GM08714 (cell line): ENCODE measurements around the gene GRAP2.

Experiments used
- H3K4me3 ChIP-seq: fragments of 200-500 bp; sonication (Bioruptor generic); 2 replicates; pipeline ENCODE4 v1.5.1; 2014; ENCODE audit warnings: mild to moderate bottlenecking, low read length, inconsistent platforms
- ZNF274 ChIP-seq: IDR thresholded peaks from 2 replicates; pipeline ENCODE4 v1.6.1; 2012; ENCODE audit warnings: mild to moderate bottlenecking, low read depth, low read length

The GRAP2 gene

DNA sequence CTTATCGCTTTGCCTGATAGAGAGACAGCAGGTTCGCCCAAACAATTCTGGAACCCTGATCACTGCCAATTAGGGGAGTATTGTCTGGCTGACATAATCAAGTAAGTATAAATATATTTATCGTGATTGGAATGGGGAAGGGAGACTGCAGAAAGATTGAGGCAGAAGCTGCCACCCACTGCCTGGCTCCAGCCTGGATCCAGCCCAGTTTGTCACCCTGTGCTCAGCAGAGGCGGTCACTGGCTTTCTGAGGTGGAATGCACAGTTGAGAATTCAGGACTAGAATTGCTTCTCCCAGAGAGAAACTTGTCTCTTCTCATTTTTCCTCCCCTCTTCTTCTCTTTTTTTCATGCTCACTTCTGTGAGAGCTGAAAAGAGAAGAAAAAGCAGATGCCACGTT, 25.9 kb downstream of the GRAP2 start:
- TF ChIP-seq ZNF274, result no peak
- H3K4me3 ChIP-seq, result no peak overlapping the region

DNA sequence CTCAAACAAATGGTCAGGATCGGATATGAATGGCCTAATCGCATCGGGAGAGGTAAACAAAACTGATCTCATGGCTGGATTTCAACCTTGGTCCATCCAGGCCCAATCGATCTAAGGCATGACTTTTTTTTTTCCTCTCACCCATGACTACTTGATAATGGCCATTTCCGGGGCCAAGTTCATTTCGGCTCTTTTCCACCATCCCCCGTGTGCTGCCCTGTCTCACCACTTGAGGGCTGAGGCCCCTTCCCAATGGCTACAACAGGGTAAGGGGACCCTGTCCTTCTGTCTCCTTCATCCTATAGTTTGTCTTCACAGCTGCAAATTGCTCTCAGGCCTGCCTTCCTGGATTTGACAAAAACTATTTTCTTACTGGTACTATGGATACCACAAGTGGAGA, 26.7 kb downstream of the GRAP2 start:
- no peak overlapping the region for H3K4me3 ChIP-seq
- TF ChIP-seq ZNF274, result no peak

DNA sequence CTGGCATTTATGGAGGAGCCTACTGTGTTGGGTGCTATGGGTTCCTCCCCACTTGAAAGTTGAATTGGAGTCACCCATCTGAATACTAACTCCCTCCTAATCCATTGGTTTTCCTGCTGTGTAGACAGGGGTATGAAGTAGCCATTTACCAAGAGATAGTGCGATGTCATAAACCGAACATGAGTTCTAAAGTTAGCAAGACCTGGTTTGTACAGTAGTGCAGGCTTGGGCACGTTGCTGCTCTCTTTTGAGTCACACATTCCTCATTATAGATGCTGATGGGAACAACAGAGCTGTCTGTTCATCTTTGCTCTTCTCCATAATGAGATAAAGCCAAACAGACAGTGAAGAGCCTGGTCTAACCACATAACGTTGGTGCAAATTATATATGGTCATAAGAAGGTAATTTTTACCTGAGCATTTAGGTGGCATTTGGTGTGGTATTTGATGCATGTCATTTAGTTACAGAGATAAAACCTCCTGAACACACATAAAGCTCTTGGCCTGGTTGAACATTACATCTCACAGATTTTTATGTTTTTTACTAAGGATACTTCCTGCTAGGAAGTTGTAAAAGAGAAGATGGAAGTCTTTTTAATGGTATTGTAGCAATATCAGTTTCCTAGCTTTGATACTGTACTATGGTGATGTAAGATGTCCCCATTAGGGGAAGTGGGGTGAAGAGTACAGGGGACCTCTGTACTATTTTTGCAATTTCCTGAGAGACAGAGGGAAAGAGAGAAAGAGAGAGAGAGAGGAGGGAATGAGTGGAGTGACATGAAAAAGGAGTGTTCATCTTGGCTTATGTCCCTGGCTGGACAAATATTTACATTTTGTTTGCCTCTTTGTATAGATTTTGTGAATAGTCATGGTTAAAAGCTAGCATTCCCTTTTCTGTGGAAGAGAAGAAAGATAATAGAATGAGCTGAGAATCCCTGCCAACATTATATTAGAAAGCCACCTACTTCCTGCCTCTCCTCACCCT, 27.9 kb downstream of the GRAP2 start:
- no peak overlapping the region for H3K4me3 ChIP-seq
- TF ChIP-seq ZNF274, result no peak

DNA sequence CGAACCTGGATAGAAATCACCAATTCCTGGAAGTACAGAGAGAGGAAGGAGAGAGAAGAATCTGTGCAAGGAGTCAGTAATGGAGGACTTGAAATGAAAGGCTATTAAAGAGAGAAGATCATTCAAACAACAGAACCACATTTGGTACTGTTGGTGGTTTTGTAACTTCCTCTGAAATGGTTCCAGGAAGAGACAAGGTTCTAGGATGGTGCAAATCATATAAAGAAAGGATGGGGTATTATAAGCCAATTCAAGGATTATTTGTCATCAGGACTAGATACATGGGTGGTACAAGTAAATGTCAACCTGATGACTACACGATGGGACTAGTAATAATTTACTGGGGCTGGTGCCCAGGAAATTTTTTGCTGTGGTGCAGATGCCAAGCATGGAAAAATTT, 30.4 kb downstream of the GRAP2 start:
- TF ChIP-seq ZNF274, result no peak
- no peak overlapping the region for H3K4me3 ChIP-seq

DNA sequence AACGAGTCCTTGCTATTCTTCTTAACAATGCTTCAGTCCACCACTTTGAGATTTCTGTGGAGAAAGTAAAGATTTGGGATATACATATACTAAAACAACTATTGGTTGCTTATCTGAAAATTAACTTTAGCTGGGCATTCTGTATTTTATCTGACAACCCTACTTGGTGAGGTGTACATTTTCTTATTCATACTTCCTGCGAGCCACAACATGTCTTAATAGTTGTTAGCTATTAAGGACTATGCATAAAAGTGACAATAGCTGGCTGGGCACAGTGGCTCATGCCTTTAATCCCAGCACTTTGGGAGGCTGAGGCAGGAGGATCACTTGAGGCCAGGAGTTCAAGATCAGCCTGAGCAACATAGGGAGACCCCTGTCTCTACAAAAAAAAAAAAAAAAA, 31.3 kb downstream of the GRAP2 start:
- no peak overlapping the region for H3K4me3 ChIP-seq
- TF ChIP-seq ZNF274, result no peak

DNA sequence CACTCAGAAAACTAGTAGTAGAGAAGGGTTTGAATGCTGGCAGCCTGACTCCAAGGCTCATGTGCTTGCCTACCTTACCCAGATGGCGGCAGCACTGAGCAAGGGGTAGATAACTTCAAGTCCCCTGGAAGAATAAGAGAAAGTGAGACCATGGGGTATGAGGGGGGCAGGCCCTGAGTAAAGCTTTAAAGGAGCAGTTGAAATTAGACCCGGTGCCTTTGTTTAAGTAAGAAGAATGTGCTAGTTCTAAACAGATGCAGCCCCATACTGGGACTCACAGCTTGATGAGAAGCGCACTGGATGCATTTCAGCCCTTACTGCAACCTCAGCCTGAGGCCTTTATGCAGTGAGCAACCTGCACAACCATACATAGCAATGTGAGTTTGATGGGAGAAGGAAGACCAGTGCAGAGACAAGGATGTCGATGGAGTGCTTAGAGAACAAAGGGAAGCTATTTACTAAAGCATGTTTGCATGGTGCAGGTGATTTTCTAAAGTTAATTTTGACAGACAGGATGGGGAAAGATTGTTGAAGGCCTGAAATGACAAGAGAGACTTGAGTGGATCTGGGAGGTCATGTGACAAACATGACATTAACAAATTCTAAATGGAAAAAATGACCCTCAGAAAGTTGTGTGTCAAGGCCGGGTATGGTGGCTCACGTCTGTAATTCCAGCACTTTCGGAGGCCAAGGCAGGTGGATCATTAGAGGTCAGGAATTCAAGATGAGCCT, 32.2 kb downstream of the GRAP2 start:
- no peak overlapping the region for H3K4me3 ChIP-seq
- no peak for TF ChIP-seq ZNF274

DNA sequence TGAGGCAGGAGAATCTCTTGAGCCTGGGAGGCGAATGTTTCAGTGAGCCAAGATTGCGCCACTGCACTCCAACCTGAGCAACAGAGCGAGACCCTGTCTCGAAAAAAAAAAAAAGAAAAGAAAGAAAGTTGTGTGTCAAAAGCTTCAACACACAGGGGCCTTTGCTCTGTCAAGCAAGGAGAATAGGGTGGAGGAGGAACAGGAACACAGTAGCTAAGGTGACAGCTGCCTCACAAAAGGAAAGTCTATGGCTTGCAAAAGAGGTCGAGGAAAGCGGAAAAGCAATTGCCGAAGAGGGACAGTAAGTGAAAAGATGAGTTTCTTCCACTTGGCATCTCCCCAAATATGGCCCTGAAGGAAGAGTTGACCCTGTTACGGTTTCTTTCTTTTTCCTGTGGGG, 32.9 kb downstream of the GRAP2 start:
- TF ChIP-seq ZNF274, result no peak
- H3K4me3 ChIP-seq, result no peak overlapping the region

DNA sequence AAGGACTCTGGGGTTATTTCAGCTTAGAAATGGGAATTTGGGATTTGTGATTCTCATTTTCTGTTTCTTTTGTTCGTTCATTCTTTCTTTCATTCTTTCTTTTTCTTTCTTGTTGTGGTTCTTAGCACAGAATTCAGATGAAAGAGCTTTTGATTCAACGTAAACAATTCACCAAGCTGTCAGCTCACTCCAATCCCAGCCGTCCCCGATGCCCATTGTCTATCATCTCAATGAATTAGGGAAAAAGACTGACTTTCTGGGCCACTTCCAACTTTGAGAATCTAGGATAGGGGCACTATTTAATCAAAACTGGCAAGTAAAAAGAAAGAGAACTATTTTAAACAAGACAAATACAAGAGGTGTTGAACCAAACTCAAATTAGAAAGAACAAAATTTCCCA, 34.2 kb downstream of the GRAP2 start:
- no peak overlapping the region for H3K4me3 ChIP-seq
- TF ChIP-seq ZNF274, result no peak

DNA sequence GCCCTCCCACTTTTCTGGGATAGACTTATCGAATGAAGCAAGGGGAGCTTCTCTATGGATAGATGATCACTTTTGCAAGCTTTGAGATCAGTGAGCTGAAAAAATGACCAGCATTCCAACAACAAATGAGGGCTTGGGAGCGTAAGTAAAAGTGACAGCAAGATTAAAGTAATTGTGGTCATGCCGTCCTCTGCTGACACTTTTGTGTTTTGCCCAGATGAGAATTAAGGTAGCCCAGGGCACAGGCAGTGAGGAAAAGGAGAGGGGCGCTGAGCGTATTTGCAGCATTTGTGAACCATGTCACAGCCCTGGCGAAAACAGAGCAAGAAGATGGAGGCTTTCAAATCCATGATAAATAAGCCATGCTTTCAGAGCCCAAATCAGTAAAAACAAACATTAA, 34.7 kb downstream of the GRAP2 start:
- TF ChIP-seq ZNF274, result no peak
- no peak overlapping the region for H3K4me3 ChIP-seq

DNA sequence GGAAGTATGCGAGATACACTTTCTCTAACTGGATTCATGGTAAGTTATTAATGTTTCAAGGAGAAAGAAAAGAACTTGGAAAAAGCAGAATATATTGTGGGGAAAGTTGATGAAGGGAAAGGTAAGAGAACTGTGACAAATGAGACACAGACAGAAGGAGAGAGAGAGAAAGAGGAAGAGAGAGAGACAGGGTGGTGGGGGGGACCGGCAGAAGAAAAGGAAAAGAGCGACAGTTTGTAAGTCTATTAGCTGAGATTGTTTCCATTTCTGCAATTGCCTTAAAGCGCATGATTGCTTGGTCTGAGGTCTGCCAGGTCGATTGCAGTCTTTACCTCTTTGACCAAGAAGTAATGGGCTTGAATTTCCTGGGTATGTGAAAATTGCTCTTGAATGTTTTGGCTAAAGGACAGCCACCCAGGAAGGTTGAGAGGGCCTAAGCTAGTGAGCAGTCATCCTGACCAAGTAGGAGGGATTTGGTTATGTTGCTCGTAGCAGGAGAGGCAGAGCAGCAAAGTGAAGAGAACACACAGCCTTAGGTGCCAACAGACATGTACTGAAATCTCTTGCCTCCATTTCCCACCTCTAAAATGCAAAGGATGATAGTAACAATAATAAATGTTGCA, 35.8 kb downstream of the GRAP2 start:
- no peak for TF ChIP-seq ZNF274
- H3K4me3 ChIP-seq, result no peak overlapping the region

DNA sequence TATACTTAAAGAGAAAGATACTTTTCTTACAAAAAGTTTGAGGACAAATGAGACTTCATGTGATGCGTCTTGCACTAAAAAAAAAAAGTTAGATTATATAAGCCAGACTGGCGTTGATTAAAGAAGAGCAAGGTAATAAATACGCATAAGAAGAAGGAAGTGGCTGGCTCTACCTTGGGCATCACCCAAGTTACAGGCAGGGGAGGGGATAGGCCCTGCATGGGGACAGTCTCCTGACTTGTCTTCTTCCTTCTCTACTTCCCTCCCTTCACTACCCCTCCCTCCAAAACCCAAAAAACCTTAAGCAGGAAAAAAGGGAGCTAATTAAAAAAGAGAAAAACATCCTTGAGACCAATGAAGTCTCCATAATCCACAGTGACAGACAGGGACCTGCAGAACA, 37.0 kb downstream of the GRAP2 start:
- no peak overlapping the region for H3K4me3 ChIP-seq
- no peak for TF ChIP-seq ZNF274

DNA sequence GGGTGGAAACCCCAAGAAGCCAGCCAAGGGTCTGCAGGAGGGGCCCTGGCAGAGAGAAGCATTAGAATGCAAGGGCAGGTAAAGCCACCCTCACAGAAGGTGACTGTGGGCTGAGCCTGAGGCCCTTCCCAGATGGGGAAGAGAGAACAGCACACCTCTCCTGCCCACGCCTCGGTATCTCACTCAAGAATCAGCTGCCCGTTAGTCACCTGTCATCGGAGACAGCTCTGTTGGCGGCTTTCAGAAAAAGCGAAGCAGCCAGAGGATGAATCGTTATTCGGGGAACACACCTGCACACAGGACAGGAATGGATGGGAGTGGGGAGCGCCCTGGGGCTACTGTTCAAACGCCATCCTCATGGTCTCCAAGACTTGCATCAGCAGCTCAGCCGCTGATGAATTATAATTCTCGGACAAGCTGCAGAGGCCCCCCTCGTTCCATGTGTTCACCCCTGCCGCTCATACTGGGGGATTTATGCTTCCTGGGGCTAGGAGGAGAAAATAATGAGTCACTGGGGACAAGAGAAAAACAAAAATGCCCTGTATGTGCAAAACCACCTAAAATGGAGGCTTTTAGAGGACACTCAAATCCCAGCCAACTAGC, 37.7 kb downstream of the GRAP2 start:
- no peak for TF ChIP-seq ZNF274
- no peak overlapping the region for H3K4me3 ChIP-seq

DNA sequence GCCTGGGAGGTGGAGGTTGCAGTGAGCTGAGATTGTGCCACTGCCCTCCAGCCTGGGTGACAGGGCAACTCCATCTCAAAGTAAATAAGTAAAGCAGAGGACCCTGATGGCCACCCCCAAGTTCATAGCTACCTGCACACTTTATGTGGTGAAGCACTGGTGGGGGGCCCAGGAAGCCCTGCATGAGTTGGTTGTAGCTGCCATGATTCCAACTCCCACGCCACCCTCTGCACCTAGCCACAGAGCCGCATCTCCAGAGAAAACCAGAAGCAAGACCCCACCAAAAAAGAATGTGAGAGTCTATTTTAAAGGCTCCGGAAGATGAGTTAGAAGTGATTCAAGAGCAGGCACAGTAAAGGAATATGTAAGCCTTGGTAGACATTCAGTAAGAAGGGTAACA, 38.9 kb downstream of the GRAP2 start:
- no peak for TF ChIP-seq ZNF274
- H3K4me3 ChIP-seq, result no peak overlapping the region

DNA sequence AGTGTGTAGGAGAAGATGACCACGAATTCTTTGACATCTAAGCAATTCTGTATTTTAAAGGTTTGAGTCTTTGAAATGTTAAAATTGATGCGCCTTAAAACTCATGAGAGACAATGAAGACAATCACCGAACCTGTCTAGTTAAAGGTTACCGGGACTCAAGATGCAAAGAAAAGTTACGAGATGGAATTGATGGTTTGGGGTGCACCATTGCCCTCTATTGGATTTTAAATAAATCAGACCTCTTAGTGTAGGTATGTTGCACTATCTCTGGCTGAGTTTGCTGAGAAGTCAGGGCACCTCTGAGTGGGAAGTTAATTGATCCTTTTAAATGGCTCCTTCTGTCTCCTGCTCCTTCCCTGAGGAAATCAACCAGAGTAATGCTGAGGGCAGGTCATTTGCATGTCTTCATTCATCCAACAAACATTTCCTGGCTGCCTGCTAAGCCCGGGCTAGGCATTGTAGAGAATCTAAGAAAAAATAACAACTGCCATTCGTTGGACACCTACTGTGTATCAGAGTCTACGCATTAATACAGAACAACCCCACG, 39.9 kb downstream of the GRAP2 start:
- TF ChIP-seq ZNF274, result no peak
- no peak overlapping the region for H3K4me3 ChIP-seq

DNA sequence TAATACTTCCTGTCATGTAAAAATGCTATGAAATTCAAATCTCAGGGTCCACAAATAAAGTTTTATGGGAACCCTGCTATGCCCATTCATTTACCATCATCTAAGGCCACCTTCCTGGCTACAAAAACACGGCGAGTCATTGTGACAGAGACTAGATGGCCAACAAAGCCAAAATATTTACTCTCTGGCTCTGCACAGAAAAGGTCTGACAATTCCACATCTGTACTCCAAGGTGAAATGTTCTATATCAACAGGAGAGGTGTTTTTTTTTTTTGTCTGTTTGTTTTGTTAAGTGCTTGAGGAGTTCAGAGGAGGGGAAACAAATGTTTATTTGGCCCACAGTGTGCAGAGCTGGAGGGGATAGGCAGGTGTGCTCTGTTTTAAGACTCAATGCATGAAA, 40.7 kb downstream of the GRAP2 start:
- TF ChIP-seq ZNF274, result no peak
- no peak overlapping the region for H3K4me3 ChIP-seq
